IPS DF 4.7 (cell line): ENCODE measurements around the gene THSD4.

Experiments
- DNase-seq: peaks from one replicate; pipeline ENCODE4 v3.0.0-alpha.2; 2013; ENCODE audit warnings: low spot score; ENCODE audit errors: extremely low read depth

The THSD4 gene

GRCh38 chr15:71610728-71611552 is 495.7 kb downstream of the THSD4 start:
- no peak for DNase-seq

- DNase-seq = no peak
These were observed 496.5 kb downstream of the THSD4 start for GRCh38 chr15:71611553-71612396.

GRCh38 chr15:71612397-71612722 is 497.1 kb downstream of the THSD4 start:
- DNase-seq = no peak

- no peak for DNase-seq
These were observed 497.6 kb downstream of the THSD4 start for GRCh38 chr15:71612869-71613268.

GRCh38 chr15:71623111-71623510 is 507.8 kb downstream of the THSD4 start:
- DNase-seq = no peak

- DNase-seq = no peak
These were observed 511.4 kb downstream of the THSD4 start for GRCh38 chr15:71626596-71627088.

GRCh38 chr15:71627188-71627587 is 511.9 kb downstream of the THSD4 start:
- no peak for DNase-seq

- no peak for DNase-seq
These were observed 512.3 kb downstream of the THSD4 start for GRCh38 chr15:71627604-71628003.

- DNase-seq = no peak
These were observed 513.9 kb downstream of the THSD4 start for GRCh38 chr15:71628988-71629770.

GRCh38 chr15:71629781-71630474 is 514.7 kb downstream of the THSD4 start:
- DNase-seq = no peak

- no peak for DNase-seq
These were observed 515.2 kb downstream of the THSD4 start for GRCh38 chr15:71630475-71630809.

- no peak for DNase-seq
These were observed 517.4 kb downstream of the THSD4 start for GRCh38 chr15:71632576-71633195.

GRCh38 chr15:71634820-71635560 is 519.7 kb downstream of the THSD4 start:
- no peak for DNase-seq

- DNase-seq = no peak
These were observed 520.5 kb downstream of the THSD4 start for GRCh38 chr15:71635735-71636134.

GRCh38 chr15:71638876-71639275 is 523.6 kb downstream of the THSD4 start:
- no peak for DNase-seq

- DNase-seq = no peak
These were observed 524.2 kb downstream of the THSD4 start for GRCh38 chr15:71639471-71639870.

GRCh38 chr15:71643918-71644317 is 528.6 kb downstream of the THSD4 start:
- no peak for DNase-seq

- DNase-seq = no peak
These were observed 531.7 kb downstream of the THSD4 start for GRCh38 chr15:71646767-71647486.

- DNase-seq = no peak
These were observed 532.2 kb downstream of the THSD4 start for GRCh38 chr15:71647487-71647808.

- no peak for DNase-seq
These were observed 532.8 kb downstream of the THSD4 start for GRCh38 chr15:71648095-71648494.
